HEK293T (cell line): ENCODE measurements around the gene VSIG10.

Experiments used
- FOXK2 ChIP-seq: fragments of 450-650 bp; IDR thresholded peaks from 2 replicates; pipeline ENCODE4 v1.6.1; 2016; ENCODE audit warnings: mild to moderate bottlenecking
- SP1 ChIP-seq: fragments of 450-650 bp; IDR thresholded peaks from 2 replicates; pipeline ENCODE4 v1.6.1; 2017
- SUZ12 ChIP-seq: fragments of 450-650 bp; IDR thresholded peaks from 2 replicates; pipeline ENCODE4 v1.6.1; 2016; ENCODE audit warnings: mild to moderate bottlenecking
- TARDBP ChIP-seq: fragments of 450-650 bp; IDR thresholded peaks from 2 replicates; pipeline ENCODE4 v1.6.1; 2016

GRCh38 chr12:118061011-118061872 is 42.6 kb downstream of the VSIG10 start, which contains the start of gene WSB2:
- TF ChIP-seq SP1 = no peak
- no peak for TF ChIP-seq FOXK2
- no peak for TF ChIP-seq TARDBP
- TF ChIP-seq SUZ12 = no peak
